ENCODE measurements around the gene B3GAT1.

Gene B3GAT1

DNA sequence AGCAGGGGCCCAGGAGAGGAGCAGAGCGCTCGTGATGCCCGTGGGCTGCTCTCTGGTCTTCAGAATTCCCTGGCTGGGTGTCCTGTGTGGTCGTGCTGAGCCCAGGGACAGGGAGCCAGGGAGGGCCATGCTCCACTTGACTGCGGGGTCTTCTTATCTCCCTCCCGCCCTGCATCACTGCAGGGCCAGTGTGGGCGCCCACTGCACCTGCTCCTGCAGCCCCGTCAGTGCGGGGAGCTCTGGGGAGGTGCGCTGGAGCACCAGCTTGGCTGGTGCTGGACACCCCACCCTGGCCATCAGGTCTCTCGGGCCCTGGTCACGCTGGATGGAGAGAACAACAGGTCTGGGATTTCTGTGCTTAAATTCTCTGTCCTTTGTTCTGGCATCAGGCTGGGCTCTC, 31.8 kb downstream of the B3GAT1 start:
- Mint-ChIP-seq H3K36me3 (no peaks in the 10 kb centered on the region), H3K27ac (no peak overlapping the region), H3K4me3 (no peak overlapping the region), H3K4me1 (no peaks in the 10 kb centered on the region), H3K27me3 (peaks cover 19% of the 10 kb centered on the region), H3K9me3 (no peaks in the 10 kb centered on the region)
- no peak for ATAC-seq

DNA sequence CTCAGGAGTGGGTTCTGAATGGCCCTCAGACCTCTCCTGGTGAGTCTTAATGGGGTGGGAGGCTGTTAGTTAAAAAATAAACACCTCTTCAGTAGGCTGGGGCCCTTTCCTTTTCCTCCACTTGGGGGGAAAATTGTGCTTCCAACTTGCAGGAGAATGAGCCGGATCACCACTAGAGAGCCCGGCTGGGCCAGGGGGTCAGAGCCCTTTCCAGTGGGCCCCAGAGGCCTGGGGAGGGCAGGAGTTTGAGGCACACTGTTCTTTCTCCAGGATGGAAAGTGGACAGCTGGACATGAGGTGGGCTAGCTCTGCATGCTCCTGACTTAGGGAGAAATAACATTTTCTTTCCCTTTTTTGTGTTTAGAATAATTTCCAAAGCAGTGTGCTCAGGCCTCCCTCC, 32.8 kb downstream of the B3GAT1 start:
- H3K27me3 Mint-ChIP-seq = peaks cover 28% of the 10 kb centered on the region
- ATAC-seq = no peak
- no peaks in the 10 kb centered on the region for H3K4me1 Mint-ChIP-seq
- no peak overlapping the region for H3K27ac Mint-ChIP-seq
- H3K36me3 Mint-ChIP-seq = no peaks in the 10 kb centered on the region
- no peak overlapping the region for H3K4me3 Mint-ChIP-seq
- H3K9me3 Mint-ChIP-seq = no peaks in the 10 kb centered on the region

DNA sequence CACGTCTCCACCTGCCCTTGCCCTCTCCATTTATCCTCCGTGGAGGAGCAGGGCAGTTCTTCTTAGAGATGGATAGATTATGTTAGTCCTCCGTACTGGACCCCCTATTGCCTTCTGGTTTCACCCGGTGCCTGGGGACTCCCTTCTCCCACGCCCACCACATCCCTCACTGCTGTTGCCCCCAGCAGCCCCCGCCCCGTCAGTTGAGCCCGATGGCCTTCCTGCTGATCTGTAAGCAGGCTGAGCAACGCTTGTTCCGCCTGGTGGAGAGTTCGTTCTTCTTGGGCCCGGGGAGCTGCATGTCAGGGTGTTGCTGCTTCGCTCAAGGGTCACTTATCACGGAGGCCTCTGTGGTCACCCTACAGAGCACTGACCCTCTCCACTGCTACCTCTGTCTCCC, 34.2 kb downstream of the B3GAT1 start:
- no peaks in the 10 kb centered on the region for H3K4me1 Mint-ChIP-seq
- H3K4me3 Mint-ChIP-seq = no peak overlapping the region
- no peaks in the 10 kb centered on the region for H3K36me3 Mint-ChIP-seq
- no peaks in the 10 kb centered on the region for H3K9me3 Mint-ChIP-seq
- no peak overlapping the region for H3K27ac Mint-ChIP-seq
- H3K27me3 Mint-ChIP-seq = peaks cover 38% of the 10 kb centered on the region
- ATAC-seq = no peak

DNA sequence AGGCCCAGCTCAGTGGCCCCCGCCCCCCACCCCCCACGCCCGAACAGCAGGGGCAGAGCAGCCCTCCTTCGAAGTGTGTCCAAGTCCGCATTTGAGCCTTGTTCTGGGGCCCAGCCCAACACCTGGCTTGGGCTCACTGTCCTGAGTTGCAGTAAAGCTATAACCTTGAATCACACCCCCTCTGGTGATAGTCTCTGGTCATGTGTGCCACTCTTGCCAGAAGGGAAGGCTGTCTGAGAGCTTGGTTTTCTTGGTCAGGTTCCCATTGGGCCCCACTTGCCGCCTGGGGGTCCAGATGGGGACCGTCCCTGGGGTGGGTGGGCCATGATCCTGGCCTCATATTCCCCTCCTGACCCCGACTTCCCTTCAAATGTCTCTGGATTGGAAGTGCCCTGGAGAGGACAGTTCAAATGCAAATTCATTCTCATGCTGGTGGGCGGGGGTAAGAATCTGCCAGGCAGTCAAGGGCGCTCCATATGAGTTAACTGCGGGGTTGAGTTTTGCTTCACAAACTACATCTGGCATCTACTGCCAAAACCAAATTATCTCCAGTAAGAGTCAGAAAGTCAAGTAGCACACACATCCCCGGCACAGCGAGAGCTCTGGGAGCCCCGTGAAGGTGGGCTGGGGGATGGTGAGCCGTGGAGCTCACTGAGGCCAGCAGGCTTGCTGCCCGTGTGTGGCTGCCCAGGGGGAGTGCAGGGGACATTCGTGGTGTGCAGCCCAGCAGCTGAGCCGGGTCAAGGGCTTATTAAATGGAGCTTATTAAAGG, 35.7 kb downstream of the B3GAT1 start:
- Mint-ChIP-seq H3K27me3 (peaks cover 35% of the 10 kb centered on the region), H3K9me3 (no peaks in the 10 kb centered on the region), H3K4me1 (no peaks in the 10 kb centered on the region), H3K36me3 (no peaks in the 10 kb centered on the region), H3K27ac (no peak overlapping the region), H3K4me3 (no peak overlapping the region)
- no peak for ATAC-seq

- no peak for ATAC-seq
- H3K27ac Mint-ChIP-seq = no peak overlapping the region
- H3K4me3 Mint-ChIP-seq = no peak overlapping the region
- no peaks in the 10 kb centered on the region for H3K4me1 Mint-ChIP-seq
- peaks cover 30% of the 10 kb centered on the region for H3K27me3 Mint-ChIP-seq
- no peaks in the 10 kb centered on the region for H3K9me3 Mint-ChIP-seq
- no peaks in the 10 kb centered on the region for H3K36me3 Mint-ChIP-seq
Observed at GRCh38 chr11:134374891-134375550, 37.0 kb downstream of the B3GAT1 start.

DNA sequence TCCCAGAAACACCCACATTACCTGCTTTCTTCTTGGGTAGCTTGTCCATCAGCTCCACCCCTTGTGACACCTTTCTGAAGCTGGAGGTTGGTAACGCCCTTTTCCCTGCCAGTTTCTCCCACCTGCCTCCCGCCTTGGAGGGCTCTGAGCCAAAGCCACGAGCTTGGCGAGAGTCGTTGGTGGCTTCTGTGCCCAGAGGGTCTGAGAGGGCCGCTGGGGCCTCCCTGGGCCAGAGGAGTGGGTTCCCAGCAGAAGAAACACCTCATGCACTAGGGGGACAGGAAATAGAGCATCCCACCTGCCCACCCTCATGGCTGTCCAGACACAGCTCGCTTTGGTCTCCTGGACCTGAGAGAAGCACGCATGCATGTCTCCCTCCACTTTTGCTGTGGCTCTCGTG, 37.9 kb downstream of the B3GAT1 start:
- peaks cover 25% of the 10 kb centered on the region for H3K27me3 Mint-ChIP-seq
- no peak overlapping the region for H3K27ac Mint-ChIP-seq
- H3K4me1 Mint-ChIP-seq = no peaks in the 10 kb centered on the region
- no peaks in the 10 kb centered on the region for H3K36me3 Mint-ChIP-seq
- no peak overlapping the region for H3K4me3 Mint-ChIP-seq
- no peak for ATAC-seq
- H3K9me3 Mint-ChIP-seq = no peaks in the 10 kb centered on the region

- no peaks in the 10 kb centered on the region for H3K9me3 Mint-ChIP-seq
- no peaks in the 10 kb centered on the region for H3K4me1 Mint-ChIP-seq
- no peak overlapping the region for H3K27ac Mint-ChIP-seq
- peaks cover 25% of the 10 kb centered on the region for H3K27me3 Mint-ChIP-seq
- H3K36me3 Mint-ChIP-seq = no peaks in the 10 kb centered on the region
- no peak for ATAC-seq
- no peak overlapping the region for H3K4me3 Mint-ChIP-seq
Observed at GRCh38 chr11:134373591-134374052, 38.4 kb downstream of the B3GAT1 start.

DNA sequence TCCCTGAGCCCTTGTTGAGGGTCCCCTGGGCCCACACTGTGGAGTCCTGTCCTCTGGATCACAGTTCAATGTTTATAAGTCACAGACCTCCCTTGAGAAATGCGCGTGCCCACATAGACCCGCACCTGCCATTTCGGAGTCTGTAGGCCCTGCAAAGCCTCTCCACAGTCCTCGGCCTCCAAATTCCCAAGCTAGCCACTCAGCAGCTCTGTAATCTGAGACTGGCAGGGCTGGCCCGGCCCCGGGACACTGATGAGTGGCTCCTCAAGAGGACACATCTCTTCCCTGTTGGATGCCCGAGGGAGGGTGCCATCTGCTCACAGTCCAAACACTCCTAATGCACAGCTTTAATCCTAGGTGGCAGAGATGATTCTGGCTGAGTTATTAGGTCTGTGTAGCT, 39.1 kb downstream of the B3GAT1 start:
- Mint-ChIP-seq H3K27ac (no peak overlapping the region), H3K9me3 (no peaks in the 10 kb centered on the region), H3K36me3 (no peaks in the 10 kb centered on the region), H3K4me3 (no peak overlapping the region), H3K27me3 (peaks cover 25% of the 10 kb centered on the region), H3K4me1 (no peaks in the 10 kb centered on the region)
- ATAC-seq = no peak

- Mint-ChIP-seq H3K4me1 (no peaks in the 10 kb centered on the region), H3K9me3 (no peaks in the 10 kb centered on the region), H3K4me3 (no peak overlapping the region), H3K36me3 (no peaks in the 10 kb centered on the region), H3K27ac (no peak overlapping the region), H3K27me3 (peaks cover 25% of the 10 kb centered on the region)
- ATAC-seq = no peak
Observed at GRCh38 chr11:134372536-134372935, 39.5 kb downstream of the B3GAT1 start.

DNA sequence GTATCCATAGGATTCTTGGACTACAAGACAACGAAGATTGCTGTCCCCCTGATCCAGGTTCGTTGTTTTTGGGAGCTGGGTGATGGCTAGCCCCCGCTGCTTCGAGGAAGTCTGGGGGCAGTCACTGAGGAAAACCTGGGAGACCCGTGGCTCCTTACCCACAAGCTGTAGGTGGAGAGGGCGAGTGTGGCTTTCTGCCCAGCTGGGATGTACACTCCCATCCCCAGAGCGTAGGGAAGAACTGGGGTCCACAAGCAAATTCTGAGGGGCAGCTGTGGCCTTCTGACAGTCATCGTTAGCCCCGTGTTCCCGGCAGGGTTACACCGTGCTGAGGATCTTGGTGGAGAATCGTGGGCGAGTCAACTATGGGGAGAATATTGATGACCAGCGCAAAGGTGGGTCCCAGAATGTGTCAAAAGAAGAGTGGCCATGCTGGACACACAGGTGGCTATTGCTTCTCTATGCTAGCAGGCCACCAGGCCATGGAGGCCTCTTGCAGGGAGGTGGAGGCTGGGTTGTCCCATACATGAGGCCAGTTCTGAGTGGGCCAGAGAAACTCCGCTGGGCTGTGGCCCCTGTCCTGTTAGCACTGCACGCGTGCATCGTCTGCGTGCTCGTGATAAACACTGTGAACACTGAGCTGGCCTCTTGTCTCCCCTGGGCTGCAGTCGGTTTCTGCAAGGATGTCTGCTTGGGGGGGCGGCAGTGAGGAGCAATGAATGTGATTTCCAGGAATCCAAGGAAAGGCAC, 40.4 kb downstream of the B3GAT1 start:
- H3K4me1 Mint-ChIP-seq = no peaks in the 10 kb centered on the region
- no peak for ATAC-seq
- no peaks in the 10 kb centered on the region for H3K36me3 Mint-ChIP-seq
- H3K27me3 Mint-ChIP-seq = peaks cover 25% of the 10 kb centered on the region
- H3K9me3 Mint-ChIP-seq = no peaks in the 10 kb centered on the region
- H3K27ac Mint-ChIP-seq = no peak overlapping the region
- no peak overlapping the region for H3K4me3 Mint-ChIP-seq

- H3K4me3 Mint-ChIP-seq = no peak overlapping the region
- H3K36me3 Mint-ChIP-seq = no peaks in the 10 kb centered on the region
- H3K4me1 Mint-ChIP-seq = no peaks in the 10 kb centered on the region
- ATAC-seq = no peak
- no peak overlapping the region for H3K27ac Mint-ChIP-seq
- H3K9me3 Mint-ChIP-seq = no peaks in the 10 kb centered on the region
- peaks cover 25% of the 10 kb centered on the region for H3K27me3 Mint-ChIP-seq
Observed at GRCh38 chr11:134370526-134371435, 41.3 kb downstream of the B3GAT1 start.

DNA sequence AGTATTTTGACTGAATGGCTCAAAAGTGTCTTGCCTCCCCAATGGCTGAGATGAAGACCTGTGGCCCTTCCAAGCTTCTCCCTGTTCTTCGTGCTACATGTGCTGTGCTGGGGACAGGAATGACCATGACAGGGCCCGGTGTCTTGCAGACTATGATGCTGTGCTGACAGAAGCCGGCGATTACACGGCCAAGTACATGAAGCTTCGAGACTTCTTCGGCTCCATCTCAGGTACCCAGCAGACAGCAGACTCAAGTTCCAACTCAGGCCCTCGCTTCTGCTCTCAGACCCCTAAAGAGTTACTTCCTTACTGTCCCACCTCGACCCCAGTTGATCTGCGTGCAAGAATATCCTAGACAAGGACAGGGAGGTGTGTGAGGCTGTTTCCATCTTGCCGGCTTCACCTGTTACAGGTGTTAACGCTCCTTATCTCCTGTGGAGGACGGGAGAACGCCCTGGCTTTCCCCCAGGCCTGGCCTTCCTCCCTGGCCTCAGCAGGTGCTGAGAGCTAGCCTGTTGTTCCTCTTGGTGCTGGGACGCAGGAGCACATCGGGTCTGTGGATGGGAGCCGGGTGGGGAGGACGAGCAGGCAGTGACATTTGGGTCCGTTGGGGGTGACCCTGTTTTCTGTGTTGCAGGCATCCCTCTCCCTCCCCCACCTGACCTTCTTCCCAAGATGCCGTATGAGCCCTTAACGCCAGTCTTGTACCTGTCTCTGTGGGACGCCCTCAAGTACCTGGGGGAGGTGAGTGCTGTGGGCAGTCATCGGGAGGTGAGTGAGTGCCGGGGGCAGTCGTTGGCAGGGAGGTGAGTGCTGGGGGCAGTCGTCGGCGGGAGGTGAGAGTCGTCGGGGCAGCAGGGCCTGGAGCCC, 42.2 kb downstream of the B3GAT1 start:
- no peaks in the 10 kb centered on the region for H3K36me3 Mint-ChIP-seq
- no peaks in the 10 kb centered on the region for H3K9me3 Mint-ChIP-seq
- ATAC-seq = no peak
- H3K4me3 Mint-ChIP-seq = no peak overlapping the region
- peaks cover 26% of the 10 kb centered on the region for H3K27me3 Mint-ChIP-seq
- H3K4me1 Mint-ChIP-seq = no peaks in the 10 kb centered on the region
- no peak overlapping the region for H3K27ac Mint-ChIP-seq

DNA sequence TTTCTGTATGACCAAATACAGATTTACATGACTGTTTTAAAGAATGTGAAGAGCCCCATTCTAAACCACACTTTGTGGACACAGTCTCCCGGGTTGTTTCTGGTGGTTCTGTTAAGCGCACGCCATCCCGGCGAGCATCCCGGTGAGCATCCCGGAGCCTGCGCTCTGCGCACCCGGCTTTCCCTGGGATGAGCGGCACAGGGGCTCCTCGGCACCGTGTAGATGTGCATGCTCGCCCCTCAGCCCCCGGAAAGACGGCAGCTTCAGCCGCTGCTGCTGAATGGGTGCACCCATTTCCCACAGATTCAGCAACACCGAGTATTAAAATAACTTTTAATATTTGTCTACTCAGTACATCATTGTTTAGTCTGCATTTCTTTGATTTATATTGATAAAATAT, 44.3 kb downstream of the B3GAT1 start:
- no peak overlapping the region for H3K4me3 Mint-ChIP-seq
- H3K9me3 Mint-ChIP-seq = no peaks in the 10 kb centered on the region
- H3K27me3 Mint-ChIP-seq = peaks cover 23% of the 10 kb centered on the region
- H3K27ac Mint-ChIP-seq = no peak overlapping the region
- no peaks in the 10 kb centered on the region for H3K36me3 Mint-ChIP-seq
- H3K4me1 Mint-ChIP-seq = no peaks in the 10 kb centered on the region
- ATAC-seq = no peak

DNA sequence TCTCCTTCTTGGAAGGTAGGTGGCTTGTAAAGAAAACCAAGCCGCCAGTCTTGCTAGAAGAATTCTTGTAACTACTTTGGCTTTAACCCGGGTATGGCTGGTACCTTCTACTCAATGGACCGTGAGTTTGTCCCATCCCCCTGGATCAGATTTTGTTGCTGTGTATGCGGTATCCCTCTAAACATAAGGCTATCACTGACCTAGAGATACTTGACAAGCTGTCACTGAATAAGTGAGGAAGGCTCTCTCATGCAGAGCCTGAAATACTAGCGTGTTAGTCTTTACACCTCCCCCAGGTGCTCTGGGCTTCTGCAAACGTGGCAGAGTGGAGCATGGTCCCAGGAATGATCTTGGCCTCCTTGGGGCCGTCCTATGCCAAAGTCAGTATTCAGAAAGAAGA, 45.8 kb downstream of the B3GAT1 start:
- Mint-ChIP-seq H3K27me3 (peaks cover 34% of the 10 kb centered on the region), H3K4me3 (no peak overlapping the region), H3K27ac (no peak overlapping the region), H3K36me3 (no peaks in the 10 kb centered on the region), H3K9me3 (no peaks in the 10 kb centered on the region), H3K4me1 (peaks cover 7% of the 10 kb centered on the region)
- ATAC-seq = no peak

Measured in stimulated activated memory B cell treated with anti-CD40 and anti-IgM and Interleukin-4, amounts not matched to agents 10 μg/mL and 1 μg/mL and 100 μg/mL, for 72 hours (primary cell).